ENCODE measurements around the gene SCN4B. TPM values are rescaled to one million over a fixed set of nuclear protein-coding genes. Genes with fewer than 3 reads are reported as not detected.

Gene SCN4B
- total RNA-seq, 3 donors from 2014 or later (not counting 1 experiment from before 2014, with no cell fraction given): 0.33 TPM; not detected in 2

DNA sequence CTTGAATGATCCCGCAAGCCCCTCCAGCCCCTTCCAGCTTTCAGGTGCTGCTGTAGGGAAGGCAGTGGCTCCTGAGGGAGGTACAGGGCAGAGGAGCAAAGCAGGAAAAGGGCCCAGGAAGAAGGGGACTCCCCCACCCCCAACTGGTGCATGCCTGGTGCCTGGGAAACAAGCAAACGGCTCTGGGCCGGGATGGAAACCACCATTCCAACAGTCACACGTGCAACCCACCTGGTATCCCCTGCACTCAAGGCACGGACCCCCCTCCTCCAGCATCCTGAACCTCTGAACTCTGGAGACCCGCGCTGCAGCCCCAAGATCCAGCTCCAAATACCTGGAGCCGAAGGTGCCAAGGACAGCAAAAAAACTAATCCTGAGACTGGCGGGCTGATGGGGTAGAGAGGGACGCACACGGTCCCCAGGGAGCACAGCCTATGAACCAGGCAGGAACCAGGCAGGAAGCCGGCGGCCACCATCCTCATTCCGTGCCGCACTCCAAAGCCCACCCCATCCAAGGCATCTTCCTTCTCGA is 537 bp downstream of the SCN4B start:
- ATAC-seq (no peak), DNase-seq (no peak)
- Mint-ChIP-seq H3K27ac (no peak overlapping the region), H3K9me3 (no peaks in the 10 kb centered on the region), H3K4me1 (peaks cover 5 to 12% of the 10 kb centered on the region in 2 donors), H3K4me3 (no peak overlapping the region), H3K36me3 (no peaks in the 10 kb centered on the region), H3K27me3 (ENCODE audit: low read depth in 2 of 2) (peaks cover 51 to 62% of the 10 kb centered on the region in 2 donors)
- Histone ChIP-seq H3K4me1 (ENCODE audit: control insufficient read depth, insufficient read depth, low read length) (peaks cover 17% of the 10 kb centered on the region), H3K27ac (ENCODE audit: low read length) (no peak overlapping the region), H3K27me3 (ENCODE audit: control insufficient read depth, insufficient read depth, low read length) (peaks cover 26% of the 10 kb centered on the region), H3K36me3 (ENCODE audit: control insufficient read depth, insufficient read depth, low read length) (no peaks in the 10 kb centered on the region), H3K4me3 (ENCODE audit: low read length) (no peak overlapping the region), H3K9me3 (ENCODE audit: control insufficient read depth, insufficient read depth, low read length) (no peaks in the 10 kb centered on the region)
- intact Hi-C loops (cut with micrococcal nuclease): no loop called here
- no peak for TF ChIP-seq CTCF (IDR thresholded peaks at IDR 0.05)
- 51% methylated on average over 16 of the region's 16 CpGs for WGBS (ENCODE audit: insufficient coverage)

DNA sequence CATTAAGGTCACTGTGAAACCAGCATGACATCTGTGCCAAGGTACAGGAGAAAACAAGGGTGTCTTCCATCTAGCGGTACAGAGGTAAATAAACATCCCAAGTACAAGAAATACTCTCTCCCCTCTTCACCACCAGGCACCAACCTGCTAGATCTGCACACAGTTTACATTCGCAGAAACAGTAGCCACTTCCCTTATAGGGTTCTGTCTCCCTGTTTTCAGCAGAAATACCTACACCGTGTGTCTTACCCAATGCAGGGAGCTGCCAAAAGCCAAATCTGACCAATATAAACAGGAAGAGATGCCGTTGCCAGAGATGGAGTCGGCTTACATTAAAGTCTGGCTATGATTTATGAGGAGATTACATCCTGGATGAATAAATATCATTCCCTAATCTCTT is 1.2 kb downstream of the SCN4B start:
- no peak for ATAC-seq
- no peaks in the 10 kb centered on the region for H3K9me3 ChIP-seq (ENCODE audit: control insufficient read depth, insufficient read depth, low read length)
- 64% methylated on average over 4 of the region's 5 CpGs for WGBS (ENCODE audit: insufficient coverage)
- H3K27me3 Mint-ChIP-seq (ENCODE audit: low read depth in 2 of 2): peaks cover 47 to 62% of the 10 kb centered on the region in 2 donors
- no peak overlapping the region for H3K27ac Mint-ChIP-seq
- no peak for TF ChIP-seq CTCF (IDR thresholded peaks at IDR 0.05)
- peaks cover 11% of the 10 kb centered on the region for H3K4me1 ChIP-seq (ENCODE audit: control insufficient read depth, insufficient read depth, low read length)
- H3K36me3 ChIP-seq (ENCODE audit: control insufficient read depth, insufficient read depth, low read length): no peaks in the 10 kb centered on the region
- no peaks in the 10 kb centered on the region for H3K36me3 Mint-ChIP-seq
- no peak overlapping the region for H3K27ac ChIP-seq (ENCODE audit: low read length)
- H3K4me1 Mint-ChIP-seq: peaks cover 2 to 5% of the 10 kb centered on the region in 2 donors
- no peak overlapping the region for H3K4me3 Mint-ChIP-seq
- peaks cover 25% of the 10 kb centered on the region for H3K27me3 ChIP-seq (ENCODE audit: control insufficient read depth, insufficient read depth, low read length)
- no peak overlapping the region for H3K4me3 ChIP-seq (ENCODE audit: low read length)
- intact Hi-C loops (cut with micrococcal nuclease): no loop called here
- DNase-seq: no peak
- no peaks in the 10 kb centered on the region for H3K9me3 Mint-ChIP-seq

DNA sequence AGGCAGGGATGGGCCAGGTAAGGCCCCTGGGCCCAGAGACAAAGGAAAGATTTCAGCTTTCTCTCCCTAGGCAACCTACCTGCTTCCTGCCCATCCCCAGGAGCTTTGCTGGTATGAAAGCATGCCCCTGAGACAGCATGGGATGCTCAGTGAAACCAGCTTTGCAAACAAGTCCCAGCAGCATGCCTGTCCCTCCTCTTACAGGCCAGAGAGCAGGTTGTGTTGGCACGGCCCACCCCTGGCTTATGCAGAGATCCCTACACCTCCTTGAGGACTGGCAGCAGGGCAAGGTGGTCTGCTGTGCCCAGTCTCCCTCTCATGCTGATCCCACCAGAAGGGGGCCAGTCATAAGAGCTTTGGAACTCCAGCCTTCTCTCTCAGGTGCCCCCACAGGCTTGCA is 3.1 kb downstream of the SCN4B start:
- H3K27me3 Mint-ChIP-seq (ENCODE audit: low read depth in 2 of 2): peaks cover 40 to 59% of the 10 kb centered on the region in 2 donors
- no peaks in the 10 kb centered on the region for H3K36me3 Mint-ChIP-seq
- Histone ChIP-seq H3K4me3 (ENCODE audit: low read length) (no peak overlapping the region), H3K27me3 (ENCODE audit: control insufficient read depth, insufficient read depth, low read length) (peaks cover 18% of the 10 kb centered on the region), H3K4me1 (ENCODE audit: control insufficient read depth, insufficient read depth, low read length) (peaks cover 19% of the 10 kb centered on the region), H3K9me3 (ENCODE audit: control insufficient read depth, insufficient read depth, low read length) (no peaks in the 10 kb centered on the region), H3K27ac (ENCODE audit: low read length) (no peak overlapping the region), H3K36me3 (ENCODE audit: control insufficient read depth, insufficient read depth, low read length) (no peaks in the 10 kb centered on the region)
- H3K4me1 Mint-ChIP-seq: peaks cover 4 to 5% of the 10 kb centered on the region in 2 donors
- H3K9me3 Mint-ChIP-seq: no peaks in the 10 kb centered on the region
- intact Hi-C loops (cut with micrococcal nuclease): no loop called here
- ATAC-seq (no peak), DNase-seq (no peak)
- H3K4me3 Mint-ChIP-seq: no peak overlapping the region
- no peak for TF ChIP-seq CTCF (IDR thresholded peaks at IDR 0.05)
- WGBS (ENCODE audit: insufficient coverage): 83% methylated on average over 1 of the region's 1 CpG
- no peak overlapping the region for H3K27ac Mint-ChIP-seq

GRCh38 chr11:118148856-118149255 is 3.8 kb downstream of the SCN4B start:
- H3K4me3 Mint-ChIP-seq: no peak overlapping the region
- no peak for TF ChIP-seq CTCF (IDR thresholded peaks at IDR 0.05)
- H3K27me3 Mint-ChIP-seq (ENCODE audit: low read depth in 2 of 2): peaks cover 40 to 59% of the 10 kb centered on the region in 2 donors
- WGBS (ENCODE audit: insufficient coverage): no CpG with 5 or more reads among the region's 2 CpGs
- no peak overlapping the region for H3K27ac Mint-ChIP-seq
- peaks cover 4 to 5% of the 10 kb centered on the region in 2 donors for H3K4me1 Mint-ChIP-seq
- no peaks in the 10 kb centered on the region for H3K9me3 Mint-ChIP-seq
- no peak overlapping the region for H3K27ac ChIP-seq (ENCODE audit: low read length)
- no peaks in the 10 kb centered on the region for H3K9me3 ChIP-seq (ENCODE audit: control insufficient read depth, insufficient read depth, low read length)
- intact Hi-C loops (cut with micrococcal nuclease): no loop called here
- peaks cover 12% of the 10 kb centered on the region for H3K27me3 ChIP-seq (ENCODE audit: control insufficient read depth, insufficient read depth, low read length)
- no peaks in the 10 kb centered on the region for H3K36me3 Mint-ChIP-seq
- DNase-seq: no peak
- H3K36me3 ChIP-seq (ENCODE audit: control insufficient read depth, insufficient read depth, low read length): no peaks in the 10 kb centered on the region
- no peak for ATAC-seq
- no peak overlapping the region for H3K4me3 ChIP-seq (ENCODE audit: low read length)
- H3K4me1 ChIP-seq (ENCODE audit: control insufficient read depth, insufficient read depth, low read length): peaks cover 19% of the 10 kb centered on the region
